ENCODE data around the gene EIF3A.

DNA sequence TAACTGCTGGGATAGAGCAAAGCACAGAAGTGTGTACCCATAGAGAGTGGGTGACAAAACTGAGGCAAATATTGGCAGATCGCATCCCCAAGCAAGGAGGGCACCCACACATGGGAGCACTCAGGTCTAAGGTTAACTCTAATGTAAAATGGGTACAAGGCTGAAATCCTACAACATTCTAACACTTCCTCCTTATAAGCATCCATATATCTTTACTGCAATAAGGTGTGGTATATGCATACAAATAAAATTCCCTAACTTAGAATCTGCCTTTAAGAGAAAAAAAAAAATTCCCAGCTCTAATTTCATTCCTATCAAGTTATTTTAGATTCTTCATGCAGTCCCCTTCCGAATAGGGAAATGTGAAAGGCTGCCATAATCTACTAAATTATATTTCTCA, 18.7 kb downstream of the EIF3A start:
- TF ChIP-seq, protein P1, sequence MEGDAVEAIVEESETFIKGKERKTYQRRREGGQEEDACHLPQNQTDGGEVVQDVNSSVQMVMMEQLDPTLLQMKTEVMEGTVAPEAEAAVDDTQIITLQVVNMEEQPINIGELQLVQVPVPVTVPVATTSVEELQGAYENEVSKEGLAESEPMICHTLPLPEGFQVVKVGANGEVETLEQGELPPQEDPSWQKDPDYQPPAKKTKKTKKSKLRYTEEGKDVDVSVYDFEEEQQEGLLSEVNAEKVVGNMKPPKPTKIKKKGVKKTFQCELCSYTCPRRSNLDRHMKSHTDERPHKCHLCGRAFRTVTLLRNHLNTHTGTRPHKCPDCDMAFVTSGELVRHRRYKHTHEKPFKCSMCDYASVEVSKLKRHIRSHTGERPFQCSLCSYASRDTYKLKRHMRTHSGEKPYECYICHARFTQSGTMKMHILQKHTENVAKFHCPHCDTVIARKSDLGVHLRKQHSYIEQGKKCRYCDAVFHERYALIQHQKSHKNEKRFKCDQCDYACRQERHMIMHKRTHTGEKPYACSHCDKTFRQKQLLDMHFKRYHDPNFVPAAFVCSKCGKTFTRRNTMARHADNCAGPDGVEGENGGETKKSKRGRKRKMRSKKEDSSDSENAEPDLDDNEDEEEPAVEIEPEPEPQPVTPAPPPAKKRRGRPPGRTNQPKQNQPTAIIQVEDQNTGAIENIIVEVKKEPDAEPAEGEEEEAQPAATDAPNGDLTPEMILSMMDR (IDR thresholded peaks at IDR 0.05): no peak
- no peak for TF ChIP-seq POLR2A (IDR thresholded peaks at IDR 0.05)
- no peak for TF ChIP-seq POLR2AphosphoS5 (IDR thresholded peaks at IDR 0.05)

All from stomach (tissue), 4 donors.